ENCODE results near the gene CHAD. TPM values are rescaled to one million over a fixed set of nuclear protein-coding genes. Genes with fewer than 3 reads are reported as not detected.
A peak's percentile ranks its signal among the peaks of the same experiment; 100 is the strongest.
"Not testable (repeated sequence)": the region's sequence is repeated elsewhere in the genome, so short reads cannot be mapped to it uniquely, and the experiment has no call there.

Gene CHAD
- total RNA-seq, 1 experiment from 2014 or later: not detected

GRCh38 chr17:50429793-50430192, 38.9 kb downstream of the CHAD start:
- no peak for DNase-seq (ENCODE audit: low read depth)

- no peak for DNase-seq (ENCODE audit: low read depth)
These were observed 39.8 kb downstream of the CHAD start for GRCh38 chr17:50428831-50429424.

- DNase-seq (ENCODE audit: low read depth): not testable (repeated sequence)
These were observed 40.6 kb downstream of the CHAD start for GRCh38 chr17:50428126-50428525.

- peak; percentile 41 for DNase-seq (ENCODE audit: low read depth)
These were observed 41.6 kb downstream of the CHAD start for GRCh38 chr17:50426814-50427787.

- no peak for DNase-seq (ENCODE audit: low read depth)
These were observed 42.3 kb downstream of the CHAD start for GRCh38 chr17:50426472-50426782.

- peak; percentile 57 for DNase-seq (ENCODE audit: low read depth)
These were observed 42.8 kb downstream of the CHAD start, which contains the start of gene ACSF2 for GRCh38 chr17:50425682-50426471. Gene ACSF2 (plus strand): TSS chr17:50426218. CDS start chr17:50426262, 44 bp downstream.

GRCh38 chr17:50424996-50425681, 43.5 kb downstream of the CHAD start:
- DNase-seq (ENCODE audit: low read depth): no peak

GRCh38 chr17:50424246-50424995, 44.3 kb downstream of the CHAD start:
- DNase-seq (ENCODE audit: low read depth): no peak

GRCh38 chr17:50423553-50424159, 45.0 kb downstream of the CHAD start:
- peak; percentile 96 for DNase-seq (ENCODE audit: low read depth)

- no peak for DNase-seq (ENCODE audit: low read depth)
These were observed 45.9 kb downstream of the CHAD start for GRCh38 chr17:50422738-50423137.

GRCh38 chr17:50421308-50422051, 47.2 kb downstream of the CHAD start:
- DNase-seq (ENCODE audit: low read depth): peak; percentile 31

- DNase-seq (ENCODE audit: low read depth): no peak
These were observed 48.1 kb downstream of the CHAD start for GRCh38 chr17:50420419-50421112.

GRCh38 chr17:50419577-50419976, 49.1 kb downstream of the CHAD start:
- not testable (repeated sequence) for DNase-seq (ENCODE audit: low read depth)

- no peak for DNase-seq (ENCODE audit: low read depth)
These were observed 53.9 kb downstream of the CHAD start for GRCh38 chr17:50414808-50415207.

Other genes starting within 250 kb of the CHAD start
- gene TMEM92, start 194.4 kb downstream of the CHAD start, total RNA-seq (2014; rRNA removed; shearing (Covaris generic)): 0.99 and 5.2 TPM in 2 replicates
- gene XYLT2, start 122.8 kb downstream of the CHAD start, total RNA-seq (2014; rRNA removed; shearing (Covaris generic)): 17.8 and 37.4 TPM in 2 replicates
- 89.9 and 119 TPM in 2 replicates for gene MRPL27, start 95.7 kb downstream of the CHAD start, total RNA-seq (2014; rRNA removed; shearing (Covaris generic))
- 6.1 and 9.6 TPM in 2 replicates for gene EME1, start 95.7 kb downstream of the CHAD start, total RNA-seq (2014; rRNA removed; shearing (Covaris generic))
- gene LRRC59, start 71.4 kb downstream of the CHAD start, total RNA-seq (2014; rRNA removed; shearing (Covaris generic)): 213 and 250 TPM in 2 replicates
- gene ACSF2, start 42.7 kb downstream of the CHAD start, total RNA-seq (2014; rRNA removed; shearing (Covaris generic)): 23.4 and 29.1 TPM in 2 replicates
- 9.8 and 14.1 TPM in 2 replicates for gene RSAD1, start 10.0 kb upstream of the CHAD start, total RNA-seq (2014; rRNA removed; shearing (Covaris generic))
- 0.12 TPM in 1 of 2 replicates, not detected in the other for gene MYCBPAP, start 39.6 kb upstream of the CHAD start, total RNA-seq (2014; rRNA removed; shearing (Covaris generic))
- 0.74 TPM in 1 of 2 replicates, not detected in the other for gene EPN3, start 63.9 kb upstream of the CHAD start, total RNA-seq (2014; rRNA removed; shearing (Covaris generic))
- 23.1 and 60.5 TPM in 2 replicates for gene SPATA20, start 78.3 kb upstream of the CHAD start, total RNA-seq (2014; rRNA removed; shearing (Covaris generic))
- gene CACNA1G, start 91.8 kb upstream of the CHAD start, total RNA-seq (2014; rRNA removed; shearing (Covaris generic)): 0.15 TPM in 1 of 2 replicates, not detected in the other
- 9.3 and 13.3 TPM in 2 replicates for gene ABCC3, start 166.0 kb upstream of the CHAD start, total RNA-seq (2014; rRNA removed; shearing (Covaris generic))
- 28.8 and 41.2 TPM in 2 replicates for gene ANKRD40, start 239.0 kb upstream of the CHAD start, total RNA-seq (2014; rRNA removed; shearing (Covaris generic))